Panc1 (cell line): ENCODE measurements around the gene ETHE1. TPM values are rescaled to one million over a fixed set of nuclear protein-coding genes. Genes with fewer than 3 reads are reported as not detected.

ENCODE experiments used
- ATAC-seq: fragments of 200-7000 bp; cut with Tn5 transposase; 2 replicates; pipeline ENCODE4 v1.9.1; 2020; ENCODE audit warnings: mild to moderate bottlenecking, moderate library complexity
- BruUV-seq: library from RNA; stranded (reverse); fragments of 400-500 nt; replicated peaks from 2 replicates; lab custom pipeline; 2021; lab: Mats Ljungman, UMichigan
- CTCF ChIA-PET: fragments of 300-600 bp; sonication (Branson Sonifier 250); formaldehyde crosslinking; loops from one replicate; lab custom pipeline; 2022; ENCODE audit warnings: antibody characterized with exemption; lab: Charles Lee
- POLR2A ChIA-PET: fragments of 300-600 bp; sonication (Branson Sonifier 250); formaldehyde crosslinking; loops from one replicate; lab custom pipeline; 2022; ENCODE audit warnings: antibody characterized with exemption; lab: Charles Lee
- DNase-seq: peaks from one replicate; pipeline ENCODE4 v3.0.0-alpha.2; 2010; ENCODE audit warnings: low read depth, low spot score
- H3K27ac ChIP-seq: 2 replicates; pipeline ENCODE4 v1.5.1; 2011; ENCODE audit warnings: mild to moderate bottlenecking, low read length, inconsistent platforms
- H3K27me3 ChIP-seq: fragments of 200-500 bp; sonication (Bioruptor generic); 2 replicates; pipeline ENCODE4 v1.6.0; 2014; ENCODE audit warnings: low read length, inconsistent platforms; ENCODE audit not compliant: control insufficient read depth, insufficient read depth
- H3K36me3 ChIP-seq: fragments of 200-500 bp; sonication (Bioruptor generic); 2 replicates; pipeline ENCODE4 v1.5.1; 2014; ENCODE audit warnings: inconsistent platforms, mild to moderate bottlenecking, low read length, moderate library complexity; ENCODE audit not compliant: control insufficient read depth, insufficient read depth
- H3K4me1 ChIP-seq: 2 replicates; pipeline ENCODE4 v1.5.1; 2011; ENCODE audit warnings: inconsistent platforms, mild to moderate bottlenecking, low read length, moderate library complexity; ENCODE audit not compliant: control insufficient read depth, insufficient read depth
- H3K4me3 ChIP-seq, 2 experiments: 2 replicates each; pipeline ENCODE4 v1.5.1; 2011 to 2012; ENCODE audit warnings: low read depth in 2 of 2, low read length in 2 of 2, mild to moderate bottlenecking in 2 of 2, inconsistent platforms in 1 of 2, moderate library complexity in 1 of 2
- H3K9me3 ChIP-seq: fragments of 200-500 bp; sonication (Bioruptor generic); 2 replicates; pipeline ENCODE4 v1.5.1; 2014; ENCODE audit warnings: low read depth, mild to moderate bottlenecking, inconsistent platforms, low read length, moderate library complexity; ENCODE audit not compliant: control insufficient read depth, insufficient read depth
- CTCF ChIP-seq: fragments of 450-650 bp; IDR thresholded peaks from 2 replicates; pipeline ENCODE4 v1.5.1; 2017; ENCODE audit warnings: mild to moderate bottlenecking
- POLR2AphosphoS5 ChIP-seq: IDR thresholded peaks from 2 replicates; pipeline ENCODE4 v1.6.1; 2012; ENCODE audit warnings: mild to moderate bottlenecking, low read depth, low read length, moderate library complexity
- REST ChIP-seq, 2 experiments: IDR thresholded peaks; 2 replicates each; pipeline ENCODE4 v1.6.1; 2011 to 2012; ENCODE audit warnings: low read depth in 2 of 2, control low read depth in 1 of 2, low read length in 1 of 2, mild to moderate bottlenecking in 1 of 2, moderate library complexity in 1 of 2; ENCODE audit not compliant: insufficient read depth in 1 of 2
- SIN3A ChIP-seq: IDR thresholded peaks from 2 replicates; pipeline ENCODE4 v1.6.1; 2012; ENCODE audit warnings: low read depth, mild to moderate bottlenecking, low read length, moderate library complexity, borderline replicate concordance; ENCODE audit not compliant: insufficient read depth
- TCF7L2 ChIP-seq: IDR thresholded peaks from 2 replicates; pipeline ENCODE4 v1.6.1; 2011; ENCODE audit warnings: mild to moderate bottlenecking, low read depth, low read length, inconsistent platforms
- in situ Hi-C: cut with HindIII; loops from 2 replicates; pipeline ENCODE4 v1.10.0; 2016; ENCODE audit warnings: low sequenced_read_pairs, low pct_unique_long_range_greater_than_20kb
- intact Hi-C: fragments of 100-400 bp; cut with micrococcal nuclease; formaldehyde crosslinking; loops from one replicate; pipeline ENCODE4 v1.10.0; 2022; ENCODE audit not compliant: unreplicated experiment
- total RNA-seq: library from RNA; stranded (reverse); gene quantifications from one replicate; pipeline ENCODE4 v1.2.1, GENCODE V29; 2021; ENCODE audit not compliant: unreplicated experiment

Gene ETHE1
- total RNA-seq, 1 experiment from 2014 or later, result 15.6 TPM

DNA sequence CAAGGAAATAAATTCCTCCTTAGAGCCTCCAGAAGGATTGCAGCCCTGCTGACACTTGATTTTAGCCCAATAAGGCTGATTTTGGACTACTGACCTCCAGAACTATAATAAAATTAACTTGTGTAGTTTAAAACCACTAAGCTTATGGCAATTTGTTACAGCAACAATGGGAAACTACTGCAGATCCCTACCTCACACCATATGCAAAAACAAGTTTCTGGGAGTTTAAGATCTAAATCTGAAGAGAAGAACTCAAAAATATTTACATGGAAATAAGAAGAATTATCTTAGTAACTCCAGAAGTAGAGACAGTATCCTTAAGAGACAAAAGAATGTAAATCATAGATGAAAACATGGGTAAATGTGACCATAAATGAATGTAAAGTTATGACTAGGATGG lies 11.9 kb upstream of the ETHE1 start:
- Histone ChIP-seq H3K4me3 (no peak overlapping the region), H3K27ac (no peak overlapping the region), H3K36me3 (no peaks in the 10 kb centered on the region), H3K4me1 (no peaks in the 10 kb centered on the region), H3K27me3 (no peaks in the 10 kb centered on the region), H3K9me3 (no peaks in the 10 kb centered on the region)
- BruUV-seq, result no TSS peak
- ChIA-PET POLR2A (no interaction called here), CTCF (no interaction called here)
- in situ Hi-C loops (no loop called here), intact Hi-C loops (no loop called here)
- ATAC-seq (no peak), DNase-seq (no peak)
- TF ChIP-seq CTCF (no peak), SIN3A (no peak), TCF7L2 (no peak), REST (IDR thresholded peaks at IDR 0.05; ENCODE audit: insufficient read depth in 1 of 2, low read depth in 2 of 2, low read length in 1 of 2) (no peak), POLR2AphosphoS5 (no peak)

GRCh38 chr19:43534816-43535761 lies 8.1 kb upstream of the ETHE1 start:
- Histone ChIP-seq H3K4me3 (peak overlapping the region in 1 of 2 experiments; percentile 89; a peak in 2 of 4 replicates), H3K4me1 (no peaks in the 10 kb centered on the region), H3K9me3 (no peaks in the 10 kb centered on the region), H3K27ac (no peak overlapping the region; the same call in 1 of the 2 replicates), H3K27me3 (no peaks in the 10 kb centered on the region), H3K36me3 (no peaks in the 10 kb centered on the region)
- in situ Hi-C loops, result no loop called here
- DNase-seq (no peak), ATAC-seq (no peak)
- ChIA-PET POLR2A (no interaction called here), CTCF (interaction anchor here (0.6 to 1.1 kb wide), 4 partner anchors 20 to 127 kb away, joined by 3 to 5 read pairs (median 3); no protein-coding TSS in a partner anchor)
- TF ChIP-seq POLR2AphosphoS5 (no peak), CTCF (peak; percentile 73)
- no TSS peak for BruUV-seq
- intact Hi-C loops, result no loop called here
